ENCODE results near the gene KDM4C. TPM values are rescaled to one million over a fixed set of nuclear protein-coding genes. Genes with fewer than 3 reads are reported as not detected.

Gene KDM4C
- total and polyA plus RNA-seq, 2 of the 8 experiments (the other 6 are each of a cell fraction or from before 2014, with no cell fraction given), result 13.0 to 26.1 TPM

DNA sequence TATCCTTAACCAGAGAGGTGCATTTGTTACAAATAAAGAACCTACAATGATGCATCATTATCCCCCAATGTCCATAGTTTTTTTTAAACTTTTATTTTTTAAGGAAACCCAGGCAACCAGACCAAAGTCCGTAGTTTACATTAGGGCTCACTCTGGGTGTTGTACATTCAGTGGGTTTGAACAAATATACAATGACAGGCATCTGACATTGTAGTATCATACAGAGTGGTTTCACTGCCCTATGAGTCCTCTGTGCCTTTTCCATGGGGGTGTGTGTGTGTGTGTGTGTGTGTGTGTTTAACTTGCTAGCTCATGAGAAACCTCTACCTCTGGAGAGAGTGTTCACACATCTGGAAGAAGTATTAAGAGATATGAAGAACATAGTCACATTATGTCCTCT, 141.5 kb downstream of the KDM4C start:
- no peak overlapping the region for H3K4ac ChIP-seq (replicated peaks; ENCODE audit: insufficient read length, low read depth, low read length)
- H3K4me1 ChIP-seq (replicated peaks in 1 of 4; ENCODE audit: control insufficient read depth in 3 of 4, insufficient read depth in 4 of 4, low read length in 3 of 4), result peaks cover 0 to 5% (median 1%) of the 10 kb centered on the region in 4 experiments; a peak in 2 of 7 replicates
- H3K23me2 ChIP-seq (ENCODE audit: low read depth, low read length), result no peaks in the 10 kb centered on the region
- H3K79me2 ChIP-seq (ENCODE audit: control insufficient read depth in 1 of 2, insufficient read depth in 2 of 2, low read length in 2 of 2), result no peaks in the 10 kb centered on the region
- no peaks in the 10 kb centered on the region for H4K20me1 ChIP-seq (replicated peaks in 1 of 2; ENCODE audit: control insufficient read depth in 1 of 2, insufficient read depth in 2 of 2, low read length in 2 of 2)
- no peaks in the 10 kb centered on the region for H3K9me3 ChIP-seq (ENCODE audit: insufficient read depth in 2 of 2, low read depth in 1 of 2, low read length in 1 of 2)
- CTCF ChIA-PET (ENCODE audit: partially characterized antibody), result interaction anchor here (1.0 to 1.8 kb wide), 3 partner anchors 10 to 154 kb away, joined by 3 to 4 read pairs (median 3); no protein-coding TSS in a partner anchor
- FAIRE-seq (no peak), DNase-seq (ENCODE audit: low read depth in 1 of 2, low spot score in 2 of 2) (no peak)
- no peak overlapping the region for H2BK20ac ChIP-seq (ENCODE audit: low read length)
- no peak overlapping the region for H4K5ac ChIP-seq (ENCODE audit: insufficient read length, low read depth, low read length)
- no peak overlapping the region for H3K27ac ChIP-seq (ENCODE audit: low read depth, low read length)
- H3K27me3 ChIP-seq (replicated peaks in 1 of 4; ENCODE audit: control insufficient read depth in 3 of 4, extremely low read depth in 1 of 4, insufficient read depth in 3 of 4, low read length in 3 of 4), result no peaks in the 10 kb centered on the region
- H3K9ac ChIP-seq (replicated peaks in 1 of 4; ENCODE audit: extremely low read depth in 1 of 4, low read depth in 3 of 4, low read length in 3 of 4), result no peak overlapping the region
- no peak overlapping the region for H3K4me2 ChIP-seq (ENCODE audit: insufficient read depth in 1 of 2, low read depth in 2 of 2, low read length in 2 of 2)
- H3K36me3 ChIP-seq (ENCODE audit: control insufficient read depth in 2 of 4, insufficient read depth in 4 of 4, low read length in 3 of 4), result no peaks in the 10 kb centered on the region
- no peak overlapping the region for H2AFZ ChIP-seq (ENCODE audit: low read length)
- H3K14ac ChIP-seq (ENCODE audit: insufficient read length), result no peak overlapping the region
- H3K56ac ChIP-seq (replicated peaks; ENCODE audit: insufficient read length, low read depth, low read length), result no peak overlapping the region
- no peak overlapping the region for H2AK5ac ChIP-seq (ENCODE audit: low read depth, low read length)
- no peak overlapping the region for H3K4me3 ChIP-seq (ENCODE audit: extremely low read depth in 1 of 4, insufficient read depth in 2 of 4, low read depth in 3 of 4, low read length in 4 of 4)
- H3K79me1 ChIP-seq (ENCODE audit: low read depth, low read length), result no peaks in the 10 kb centered on the region; the same call in 1 of the 2 replicates
- H3K23ac ChIP-seq (ENCODE audit: insufficient read length), result no peak overlapping the region
- H4K8ac ChIP-seq (ENCODE audit: extremely low read depth, insufficient read depth, low read length), result no peak overlapping the region
- H3K18ac ChIP-seq (ENCODE audit: extremely low read depth, low read length), result no peak overlapping the region
- no peak overlapping the region for H2BK12ac ChIP-seq (ENCODE audit: low read depth, low read length)
- WGBS, 2 experiments (ENCODE audit: extremely low coverage in 1 of 2, insufficient coverage in 1 of 2, insufficient read length in 1 of 2, insufficient replicate concordance in 2 of 2, low coverage in 1 of 2, low lambda C conversion rate in 2 of 2, missing lambda C conversion rate in 1 of 2), result 33% methylated on average over 1 of the region's 1 CpG; no CpG with 5 or more reads in 1 of the 2 experiments
- H2BK5ac ChIP-seq (ENCODE audit: low read depth, low read length), result no peak overlapping the region
- POLR2A ChIA-PET (ENCODE audit: partially characterized antibody), result no interaction called here
- no peak overlapping the region for H4K91ac ChIP-seq (replicated peaks; ENCODE audit: insufficient read length, low read length)
- H2BK120ac ChIP-seq (replicated peaks; ENCODE audit: low read depth, low read length), result no peak overlapping the region
- no peak overlapping the region for H2BK15ac ChIP-seq (ENCODE audit: low read length)
- TF ChIP-seq TBP (IDR thresholded peaks at IDR 0.05; ENCODE audit: low read depth, low read length) (no peak), SUZ12 (IDR thresholded peaks at IDR 0.05; ENCODE audit: low read length) (no peak), RXRA (IDR thresholded peaks at IDR 0.05; ENCODE audit: insufficient read depth, low read depth, low read length) (no peak), SP1 (IDR thresholded peaks at IDR 0.05; ENCODE audit: low read depth, low read length) (no peak), HDAC2 (IDR thresholded peaks at IDR 0.05; ENCODE audit: borderline replicate concordance in 1 of 2, low read depth in 2 of 2, low read length in 2 of 2) (no peak), RFX5 (IDR thresholded peaks at IDR 0.05; ENCODE audit: borderline replicate concordance, low read depth, low read length) (no peak), JUND (IDR thresholded peaks at IDR 0.05; ENCODE audit: low read length) (no peak), CHD1 (IDR thresholded peaks at IDR 0.05; ENCODE audit: low read depth, low read length) (no peak), CBX8 (IDR thresholded peaks at IDR 0.05; ENCODE audit: borderline replicate concordance, low read depth, low read length) (no peak), ASH2L (IDR thresholded peaks at IDR 0.05; ENCODE audit: low read length) (no peak), POLR2A (IDR thresholded peaks at IDR 0.05; ENCODE audit: control extremely low read depth in 1 of 2, low read depth in 2 of 2, low read length in 2 of 2) (no peak), KDM4A (IDR thresholded peaks at IDR 0.05; ENCODE audit: low read depth, low read length, severe bottlenecking) (no peak), SIRT6 (IDR thresholded peaks at IDR 0.05; ENCODE audit: low read length) (no peak)
- TF ChIP-seq, protein P1, sequence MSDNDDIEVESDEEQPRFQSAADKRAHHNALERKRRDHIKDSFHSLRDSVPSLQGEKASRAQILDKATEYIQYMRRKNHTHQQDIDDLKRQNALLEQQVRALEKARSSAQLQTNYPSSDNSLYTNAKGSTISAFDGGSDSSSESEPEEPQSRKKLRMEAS (IDR thresholded peaks at IDR 0.05), result no peak
- TF ChIP-seq, protein P2, sequence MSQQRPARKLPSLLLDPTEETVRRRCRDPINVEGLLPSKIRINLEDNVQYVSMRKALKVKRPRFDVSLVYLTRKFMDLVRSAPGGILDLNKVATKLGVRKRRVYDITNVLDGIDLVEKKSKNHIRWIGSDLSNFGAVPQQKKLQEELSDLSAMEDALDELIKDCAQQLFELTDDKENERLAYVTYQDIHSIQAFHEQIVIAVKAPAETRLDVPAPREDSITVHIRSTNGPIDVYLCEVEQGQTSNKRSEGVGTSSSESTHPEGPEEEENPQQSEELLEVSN (IDR thresholded peaks at IDR 0.05), result no peak

Measured in H1 (cell line).